ENCODE measurements around the gene TRIP11. TPM values are rescaled to one million over a fixed set of nuclear protein-coding genes. Genes with fewer than 3 reads are reported as not detected.

TRIP11 gene
- total RNA-seq, 1 donor from 2014 or later = 50.5 TPM

- Mint-ChIP-seq H3K4me1 (ENCODE audit: low read depth, unreplicated experiment) (peaks cover 9% of the 10 kb centered on the region), H3K27me3 (ENCODE audit: low read depth, unreplicated experiment) (no peaks in the 10 kb centered on the region), H3K9me3 (ENCODE audit: unreplicated experiment) (no peaks in the 10 kb centered on the region), H3K4me3 (ENCODE audit: unreplicated experiment) (no peak overlapping the region), H3K36me3 (ENCODE audit: low read depth, unreplicated experiment) (peaks cover 8% of the 10 kb centered on the region), H3K27ac (ENCODE audit: unreplicated experiment) (no peak overlapping the region)
- TF ChIP-seq CTCF (IDR thresholded peaks at IDR 0.05; ENCODE audit: insufficient read depth, low read depth, low read length) (no peak), EZH2 (IDR thresholded peaks at IDR 0.05; ENCODE audit: insufficient read depth, low read length) (no peak)
- Histone ChIP-seq H3K4me1 (ENCODE audit: insufficient read depth, low read length) (peaks cover 9% of the 10 kb centered on the region), H3K27me3 (ENCODE audit: insufficient read depth, low read length) (no peaks in the 10 kb centered on the region), H3K9me3 (ENCODE audit: insufficient read depth, low read depth, low read length) (no peaks in the 10 kb centered on the region), H4K20me1 (ENCODE audit: insufficient read depth, low read length) (no peaks in the 10 kb centered on the region), H3K79me2 (ENCODE audit: insufficient read depth, low read length) (no peaks in the 10 kb centered on the region), H3K27ac (ENCODE audit: low read depth, low read length) (no peak overlapping the region), H3K9ac (ENCODE audit: low read length) (no peak overlapping the region), H3K4me3 (ENCODE audit: insufficient read depth, low read depth, low read length) (no peak overlapping the region), H3K36me3 (ENCODE audit: insufficient read depth, low read length) (peaks cover 29% of the 10 kb centered on the region), H2AFZ (ENCODE audit: low read depth, low read length) (no peak overlapping the region), H3K4me2 (ENCODE audit: low read length) (peak overlapping the region; percentile 9)
- peak; percentile 78 for DNase-seq (ENCODE audit: low read depth)
- peak; percentile 23 for FAIRE-seq
These were observed 54.9 kb downstream of the TRIP11 start for GRCh38 chr14:91985008-91985407.

- H3K9ac ChIP-seq (ENCODE audit: low read length) = no peak overlapping the region
- peak; percentile 18 for DNase-seq (ENCODE audit: low read depth)
- peaks cover 13% of the 10 kb centered on the region for H3K4me1 Mint-ChIP-seq (ENCODE audit: low read depth, unreplicated experiment)
These were observed 56.3 kb downstream of the TRIP11 start for GRCh38 chr14:91983588-91983987.

More at GRCh38 chr14:91983588-91983987, 56.3 kb downstream of the TRIP11 start:
- no peak overlapping the region for H3K27ac ChIP-seq (ENCODE audit: low read depth, low read length)
- H3K9me3 ChIP-seq (ENCODE audit: insufficient read depth, low read depth, low read length) = no peaks in the 10 kb centered on the region
- no peaks in the 10 kb centered on the region for H4K20me1 ChIP-seq (ENCODE audit: insufficient read depth, low read length)
- no peak overlapping the region for H2AFZ ChIP-seq (ENCODE audit: low read depth, low read length)
- Mint-ChIP-seq H3K27me3 (ENCODE audit: low read depth, unreplicated experiment) (no peaks in the 10 kb centered on the region), H3K36me3 (ENCODE audit: low read depth, unreplicated experiment) (peaks cover 8% of the 10 kb centered on the region), H3K27ac (ENCODE audit: unreplicated experiment) (no peak overlapping the region), H3K4me3 (ENCODE audit: unreplicated experiment) (no peak overlapping the region), H3K9me3 (ENCODE audit: unreplicated experiment) (no peaks in the 10 kb centered on the region)
- no peaks in the 10 kb centered on the region for H3K79me2 ChIP-seq (ENCODE audit: insufficient read depth, low read length)
- no peak for FAIRE-seq
- peaks cover 9% of the 10 kb centered on the region for H3K4me1 ChIP-seq (ENCODE audit: insufficient read depth, low read length)
- peaks cover 20% of the 10 kb centered on the region for H3K36me3 ChIP-seq (ENCODE audit: insufficient read depth, low read length)
- H3K27me3 ChIP-seq (ENCODE audit: insufficient read depth, low read length) = no peaks in the 10 kb centered on the region
- no peak overlapping the region for H3K4me2 ChIP-seq (ENCODE audit: low read length)
- TF ChIP-seq CTCF (IDR thresholded peaks at IDR 0.05; ENCODE audit: insufficient read depth, low read depth, low read length) = no peak
- no peak for TF ChIP-seq EZH2 (IDR thresholded peaks at IDR 0.05; ENCODE audit: insufficient read depth, low read length)
- H3K4me3 ChIP-seq (ENCODE audit: insufficient read depth, low read depth, low read length) = no peak overlapping the region

All from astrocyte (in vitro differentiated cells and primary cell).